DOHH2 (cell line): Measurements from ENCODE around the gene RPL18.

Source experiments
- H3F3A ChIP-seq: fragments of 200-600 bp; sonication (generic), shearing (Covaris generic); 2 replicates; pipeline ENCODE4 v1.6.0; 2016; ENCODE audit warnings: antibody characterized with exemption, mild to moderate bottlenecking; ENCODE audit not compliant: control insufficient read depth, insufficient read depth
- H3K27ac ChIP-seq: fragments of 200-600 bp; sonication (generic); 2 replicates; pipeline ENCODE4 v1.5.1; 2014; ENCODE audit warnings: low read depth, mild to moderate bottlenecking, low read length, moderate library complexity
- H3K27me3 ChIP-seq: fragments of 200-600 bp; sonication (generic); 2 replicates; pipeline ENCODE4 v1.6.1; 2014; ENCODE audit warnings: mild to moderate bottlenecking, low read length, mixed read lengths; ENCODE audit not compliant: control insufficient read depth
- H3K36me3 ChIP-seq: fragments of 200-600 bp; sonication (generic); 2 replicates; pipeline ENCODE4 v1.6.1; 2014; ENCODE audit warnings: mild to moderate bottlenecking, low read length, moderate library complexity, mixed read lengths; ENCODE audit not compliant: control insufficient read depth
- H3K4me1 ChIP-seq: fragments of 200-600 bp; sonication (generic); 2 replicates; pipeline ENCODE4 v1.6.1; 2014; ENCODE audit warnings: mild to moderate bottlenecking, low read length, mixed read lengths; ENCODE audit not compliant: control insufficient read depth
- H3K4me2 ChIP-seq: fragments of 200-600 bp; sonication (generic); 2 replicates; pipeline ENCODE4 v1.6.0; 2014; ENCODE audit warnings: mild to moderate bottlenecking, low read length, moderate library complexity
- H3K4me3 ChIP-seq: fragments of 200-600 bp; sonication (generic); 2 replicates; pipeline ENCODE4 v1.5.1; 2014; ENCODE audit warnings: mild to moderate bottlenecking, low read length, mixed read lengths
- H3K79me2 ChIP-seq: fragments of 200-600 bp; sonication (generic); 2 replicates; pipeline ENCODE4 v1.6.1; 2014; ENCODE audit warnings: mild to moderate bottlenecking, low read length, mixed read lengths; ENCODE audit not compliant: control insufficient read depth
- H3K9me2 ChIP-seq: fragments of 200-600 bp; sonication (generic); replicated peaks from 2 replicates; pipeline ENCODE4 v1.6.1; 2014; ENCODE audit warnings: mild to moderate bottlenecking, low read length, mixed read lengths; ENCODE audit not compliant: control insufficient read depth
- H3K9me3 ChIP-seq: fragments of 200-600 bp; sonication (generic); 2 replicates; pipeline ENCODE4 v1.6.1; 2014; ENCODE audit warnings: antibody characterized with exemption, low read length, mixed read lengths; ENCODE audit not compliant: control insufficient read depth, insufficient read depth
- H4K20me1 ChIP-seq: fragments of 200-600 bp; sonication (generic); 2 replicates; pipeline ENCODE4 v1.6.0; 2014; ENCODE audit warnings: low read depth, mild to moderate bottlenecking, antibody characterized with exemption, low read length, moderate library complexity; ENCODE audit not compliant: control insufficient read depth, insufficient read depth
- CTCF ChIP-seq: fragments of 200-600 bp; sonication (generic); IDR thresholded peaks from one replicate; pipeline ENCODE4 v1.5.1; 2014; ENCODE audit warnings: antibody characterized with exemption, mild to moderate bottlenecking, low read depth, low read length; ENCODE audit not compliant: poor library complexity, severe bottlenecking
- EZH2phosphoT487 ChIP-seq: fragments of 200-600 bp; sonication (generic); IDR thresholded peaks from 2 replicates; pipeline ENCODE4 v1.6.1; 2017; ENCODE audit warnings: borderline replicate concordance, mild to moderate bottlenecking, antibody characterized with exemption, low read length, moderate library complexity, mixed read lengths

RPL18 gene

GRCh38 chr19:48571378-48572162 lies 47.4 kb downstream of the RPL18 start:
- Histone ChIP-seq H4K20me1 (no peaks in the 10 kb centered on the region), H3K4me3 (no peak overlapping the region), H3K79me2 (no peaks in the 10 kb centered on the region), H3F3A (no peaks in the 10 kb centered on the region), H3K27ac (no peak overlapping the region), H3K9me2 (no peaks in the 10 kb centered on the region), H3K4me1 (peaks cover 23% of the 10 kb centered on the region), H3K36me3 (no peaks in the 10 kb centered on the region), H3K9me3 (no peaks in the 10 kb centered on the region), H3K4me2 (no peak overlapping the region), H3K27me3 (peaks cover 7% of the 10 kb centered on the region)
- TF ChIP-seq CTCF = no peak
- TF ChIP-seq EZH2phosphoT487 = no peak

GRCh38 chr19:48569814-48570213 lies 49.2 kb downstream of the RPL18 start:
- Histone ChIP-seq H3K36me3 (no peaks in the 10 kb centered on the region), H3K9me2 (no peaks in the 10 kb centered on the region), H3K4me3 (no peak overlapping the region), H3K27ac (no peak overlapping the region), H3K9me3 (no peaks in the 10 kb centered on the region), H3K27me3 (peaks cover 7% of the 10 kb centered on the region), H3K79me2 (no peaks in the 10 kb centered on the region), H3F3A (no peaks in the 10 kb centered on the region), H3K4me1 (peaks cover 30% of the 10 kb centered on the region), H3K4me2 (no peak overlapping the region), H4K20me1 (no peaks in the 10 kb centered on the region)
- TF ChIP-seq EZH2phosphoT487 (no peak), CTCF (no peak)

GRCh38 chr19:48568345-48568886 lies 50.6 kb downstream of the RPL18 start:
- peaks cover 7% of the 10 kb centered on the region for H3K27me3 ChIP-seq
- no peaks in the 10 kb centered on the region for H3K79me2 ChIP-seq
- H3K9me2 ChIP-seq = no peaks in the 10 kb centered on the region
- H3K4me1 ChIP-seq = peaks cover 35% of the 10 kb centered on the region
- no peak overlapping the region for H3K4me3 ChIP-seq
- no peaks in the 10 kb centered on the region for H3F3A ChIP-seq
- H4K20me1 ChIP-seq = no peaks in the 10 kb centered on the region
- TF ChIP-seq CTCF = no peak
- no peak for TF ChIP-seq EZH2phosphoT487
- H3K9me3 ChIP-seq = no peaks in the 10 kb centered on the region
- no peak overlapping the region for H3K4me2 ChIP-seq
- H3K27ac ChIP-seq = no peak overlapping the region
- no peaks in the 10 kb centered on the region for H3K36me3 ChIP-seq
